Measurements from ENCODE around the gene GTPBP2.
"Not testable (repeated sequence)": the region's sequence is repeated elsewhere in the genome, so short reads cannot be mapped to it uniquely, and the experiment has no call there.

GTPBP2 gene

DNA sequence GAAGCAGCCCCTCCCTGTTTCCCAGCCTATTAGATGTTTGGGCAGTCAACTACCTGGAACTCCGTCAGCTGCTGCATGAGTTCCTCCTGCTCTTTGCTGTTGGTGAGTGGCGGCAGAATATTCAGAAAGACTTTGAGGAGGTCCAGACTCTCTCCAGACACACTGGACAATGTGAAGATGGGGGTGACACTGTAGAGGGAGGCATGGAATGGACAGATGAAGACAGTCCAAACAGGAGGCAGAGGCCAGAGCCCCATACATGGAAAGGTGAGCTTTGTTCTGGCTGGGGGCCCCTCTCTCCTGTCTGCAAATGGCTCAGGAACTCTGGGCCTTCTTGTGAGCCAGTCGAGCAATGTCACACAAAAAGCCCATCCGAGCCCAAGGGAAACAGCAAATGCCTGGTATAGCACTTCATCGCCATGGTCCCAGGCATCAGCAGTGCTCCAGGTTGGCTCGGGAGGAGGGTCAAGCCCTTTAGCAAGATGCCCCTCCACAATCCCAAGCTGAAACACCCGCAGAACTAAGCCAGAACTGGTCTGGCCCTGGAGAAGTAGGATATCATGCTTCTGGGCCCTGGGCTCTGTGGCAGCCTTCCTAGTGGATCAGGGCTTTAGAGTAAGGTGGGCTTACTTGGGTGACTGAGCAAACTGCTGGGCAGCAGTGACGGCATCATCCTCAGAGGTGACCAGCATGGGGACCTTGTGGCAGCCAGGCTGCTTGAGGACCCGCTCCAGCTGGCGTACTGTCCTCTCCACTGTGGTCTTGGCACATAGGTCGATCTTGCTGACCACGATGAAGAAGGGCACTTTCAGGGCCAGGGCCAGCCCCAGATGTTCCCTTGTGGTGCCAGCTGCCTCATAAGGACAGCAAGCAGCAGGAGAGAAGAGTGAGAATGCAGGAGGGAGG lies 4.9 kb downstream of the GTPBP2 start:
- DNase-seq: no peak

DNA sequence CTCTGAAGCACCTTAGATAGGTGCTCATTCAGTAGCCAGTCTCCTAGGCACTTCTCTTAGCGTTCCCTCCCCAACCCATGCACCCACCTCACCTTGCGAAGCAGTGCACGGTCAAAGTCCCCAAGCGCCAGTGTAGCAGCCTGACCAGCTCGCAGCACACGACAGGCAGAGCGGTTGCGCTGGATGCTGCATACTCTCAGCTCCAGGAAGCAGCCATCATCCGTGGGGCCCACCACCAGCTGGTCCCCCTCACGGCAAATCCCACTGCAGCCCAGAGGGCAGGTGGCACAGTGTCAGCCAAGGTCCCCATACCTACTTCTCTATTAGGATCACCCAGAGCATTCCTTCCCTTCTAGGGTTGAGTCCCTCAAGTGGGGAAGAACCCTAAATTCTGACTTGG lies 6.5 kb downstream of the GTPBP2 start:
- DNase-seq: no peak

GRCh38 chr6:43621836-43622180 lies 7.3 kb downstream of the GTPBP2 start:
- no peak for DNase-seq

- DNase-seq: no peak
Observed at GRCh38 chr6:43621078-43621835, 7.8 kb downstream of the GTPBP2 start.

DNA sequence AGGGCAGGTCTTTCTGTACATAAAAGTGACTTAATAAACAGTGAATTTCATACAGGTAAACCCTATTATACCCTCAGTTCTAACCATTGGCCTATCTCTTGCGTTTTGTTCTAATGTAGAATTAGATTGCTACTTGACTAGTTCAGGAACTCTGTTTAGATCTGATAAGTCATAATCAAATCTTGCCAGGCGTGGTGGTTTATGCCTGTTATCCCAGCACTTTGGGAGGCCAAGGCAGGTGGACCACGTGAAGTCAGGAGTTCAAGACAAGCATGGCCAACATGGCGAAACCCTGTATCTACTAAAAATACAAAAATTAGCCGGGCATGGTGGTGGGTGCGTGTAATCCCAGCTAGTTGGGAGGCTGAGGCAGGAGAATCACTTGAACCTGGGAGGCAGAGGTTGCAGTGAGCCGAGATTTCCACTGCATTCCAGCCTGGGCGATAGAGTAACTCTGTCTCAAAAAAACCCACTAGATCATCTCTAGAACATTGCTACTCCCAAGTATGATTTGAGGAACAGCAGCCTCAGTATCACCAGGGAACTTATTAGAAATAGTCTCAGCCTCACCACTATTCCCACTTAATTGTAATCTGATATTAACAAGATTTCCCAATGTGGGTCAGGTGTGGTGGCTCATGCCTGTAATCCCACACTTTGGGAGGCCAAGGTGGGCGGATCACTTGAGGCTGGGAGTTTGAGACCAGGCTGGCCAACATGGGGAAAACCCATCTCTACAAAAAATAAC lies 12.2 kb downstream of the GTPBP2 start:
- DNase-seq: no peak

DNA sequence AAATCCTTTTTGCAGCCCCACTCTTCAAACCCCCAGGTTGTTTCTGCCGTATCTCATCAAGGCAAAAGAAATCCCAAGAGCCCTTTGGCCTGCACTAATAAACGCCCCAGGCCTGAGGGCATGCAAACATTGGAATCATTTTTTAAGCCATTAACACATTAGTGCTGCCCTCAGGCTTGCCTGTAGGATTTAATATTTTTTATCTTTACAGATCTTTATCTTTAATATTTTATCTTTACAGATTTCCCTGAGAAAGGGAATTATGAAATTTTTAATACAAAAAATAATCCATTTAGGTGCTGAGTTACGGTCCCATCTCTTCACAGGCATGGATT lies 14.7 kb downstream of the GTPBP2 start:
- DNase-seq: no peak

- no peak for DNase-seq
Observed at GRCh38 chr6:43613721-43614395, 15.2 kb downstream of the GTPBP2 start.

- DNase-seq: no peak
Observed at GRCh38 chr6:43610431-43610830, 18.6 kb downstream of the GTPBP2 start.

GRCh38 chr6:43609402-43609801 lies 19.7 kb downstream of the GTPBP2 start:
- no peak for DNase-seq

DNA sequence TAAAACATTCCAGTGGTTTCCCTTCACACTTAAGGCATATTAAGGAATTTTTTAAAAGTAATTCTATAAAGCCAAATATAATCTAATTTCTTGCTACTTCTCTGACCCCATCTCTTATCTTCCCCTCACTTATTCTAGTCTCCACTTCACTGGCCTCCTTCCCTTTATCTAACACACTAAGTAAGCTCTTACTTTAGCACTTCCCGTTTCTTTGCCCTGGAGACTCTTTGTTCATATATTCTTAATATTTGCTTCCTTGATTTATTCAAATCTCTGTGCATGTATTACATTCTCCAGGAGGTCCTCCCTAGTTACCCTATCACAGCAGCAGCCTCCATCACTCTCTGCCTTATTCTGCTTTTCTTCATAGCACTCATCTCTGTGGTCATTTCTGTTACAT lies 20.3 kb downstream of the GTPBP2 start:
- DNase-seq: no peak

- DNase-seq: peak; percentile 70
Observed at GRCh38 chr6:43608310-43608763, 20.7 kb downstream of the GTPBP2 start.

DNA sequence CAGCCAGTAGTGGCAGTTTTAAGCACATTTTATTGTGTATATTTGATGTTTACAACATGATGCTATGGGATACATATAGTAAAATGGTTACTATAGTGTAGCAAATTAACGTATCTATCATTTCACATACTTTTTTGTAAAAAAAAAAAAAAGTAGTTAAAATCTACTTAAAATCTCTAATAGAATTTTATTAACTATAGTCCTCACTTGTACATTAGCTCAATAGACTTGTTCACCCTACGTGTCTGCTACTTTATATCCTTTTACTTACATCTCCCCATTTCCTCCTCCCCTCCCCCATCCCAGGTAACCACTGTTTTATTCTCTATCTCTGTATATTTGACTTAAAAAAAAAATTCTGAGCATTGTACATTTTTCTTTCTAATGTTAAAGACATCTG lies 23.0 kb downstream of the GTPBP2 start:
- no peak for DNase-seq

- no peak for DNase-seq
Observed at GRCh38 chr6:43604174-43604573, 24.9 kb downstream of the GTPBP2 start.

GRCh38 chr6:43600595-43600994 lies 28.5 kb downstream of the GTPBP2 start:
- DNase-seq: no peak

- DNase-seq: no peak
Observed at GRCh38 chr6:43593938-43594337, 35.1 kb downstream of the GTPBP2 start.

DNA sequence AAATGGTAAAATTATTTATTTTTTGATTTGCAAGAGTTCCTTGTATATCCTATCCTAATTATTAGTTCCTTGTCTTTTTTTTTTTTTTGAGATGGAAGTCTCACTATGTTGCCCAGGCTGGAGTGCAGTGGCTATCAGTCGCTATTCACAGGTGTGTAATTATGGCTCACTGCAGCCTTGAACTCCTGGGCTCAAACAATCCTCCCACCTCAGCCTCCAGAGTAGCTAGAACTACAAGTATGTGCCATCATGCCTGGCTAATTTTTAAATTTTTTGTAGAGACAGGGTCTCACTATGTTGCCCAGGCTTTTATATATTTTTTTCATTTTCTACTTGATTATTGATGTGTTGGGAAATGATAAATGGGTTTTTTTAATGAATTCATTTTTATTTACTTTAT lies 39.5 kb downstream of the GTPBP2 start:
- DNase-seq: not testable (repeated sequence)

DNA sequence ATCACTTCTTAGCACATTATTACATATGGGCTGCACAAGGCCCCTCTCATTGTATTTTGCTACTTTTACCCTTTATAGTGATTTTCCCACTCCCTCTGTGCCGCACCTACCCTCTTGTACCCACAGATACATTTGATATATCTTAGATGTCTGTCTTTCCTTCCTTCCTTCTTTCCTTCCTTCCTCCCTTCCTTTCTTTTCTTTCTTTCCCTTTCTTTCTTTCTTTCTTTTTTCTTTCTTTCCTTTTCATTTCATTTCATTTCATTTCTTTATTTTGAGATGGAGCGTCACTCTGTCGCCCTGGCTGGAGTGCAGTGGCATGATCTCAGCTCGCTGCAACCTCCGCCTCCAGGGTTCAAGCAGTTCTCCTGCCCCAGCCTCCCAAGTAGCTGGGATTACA lies 40.9 kb downstream of the GTPBP2 start:
- DNase-seq: no peak

- peak; percentile 38 for DNase-seq
Observed at GRCh38 chr6:43584892-43585570, 44.0 kb downstream of the GTPBP2 start.

DNA sequence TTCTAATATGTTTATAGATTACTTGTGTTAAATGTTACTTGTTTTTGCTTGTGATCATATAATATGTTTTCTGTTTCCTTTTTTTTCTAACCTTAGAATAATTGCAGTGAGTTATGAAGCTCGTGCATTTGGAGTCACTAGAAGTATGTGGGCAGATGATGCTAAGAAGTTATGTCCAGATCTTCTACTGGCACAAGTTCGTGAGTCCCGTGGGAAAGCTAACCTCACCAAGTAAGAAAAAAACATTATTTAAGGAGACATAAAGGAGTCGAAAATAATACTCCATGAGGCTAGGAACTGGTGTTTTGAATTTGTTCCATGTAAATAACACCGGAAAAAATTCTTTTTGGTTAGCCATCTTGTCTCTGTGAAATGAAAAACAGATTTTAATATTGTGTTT lies 46.2 kb downstream of the GTPBP2 start:
- DNase-seq: no peak

- no peak for DNase-seq
Observed at GRCh38 chr6:43579171-43579570, 49.9 kb downstream of the GTPBP2 start.

DNA sequence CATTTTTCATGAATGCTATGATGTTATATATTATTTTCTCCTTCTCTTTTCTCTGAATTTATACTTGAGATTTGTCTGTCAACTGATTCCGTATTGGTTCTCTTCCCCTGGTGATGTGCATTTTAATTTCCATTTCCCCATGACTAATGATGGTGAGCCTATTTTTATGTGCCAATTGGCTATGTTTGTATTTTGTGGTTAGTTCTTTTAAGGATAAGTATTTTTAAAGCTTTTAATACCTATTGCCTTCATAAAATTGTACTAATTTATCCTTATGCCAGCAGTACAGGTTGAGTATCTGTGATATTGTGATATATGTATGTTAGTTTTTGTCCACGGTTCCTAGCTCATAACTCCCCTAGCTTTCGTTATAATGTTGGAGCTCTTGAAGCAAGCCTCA lies 50.3 kb downstream of the GTPBP2 start:
- DNase-seq: no peak

Data from CD4-positive, alpha-beta T cell treated with Interleukin-6 for 4 hours (primary cell).